VCaP (cell line): ENCODE results near the gene ARHGAP8.

Experiments used
- H3K27ac ChIP-seq: fragments of 450-650 bp; 2 replicates; pipeline ENCODE4 v1.5.1; 2017
- CTCF ChIP-seq: fragments of 450-650 bp; conservative IDR thresholded peaks from 2 replicates; pipeline ENCODE4 v1.5.1; 2017; ENCODE audit warnings: mild to moderate bottlenecking, moderate library complexity

ARHGAP8 gene

GRCh38 chr22:44890416-44891292 is 138.3 kb downstream of the ARHGAP8 start:
- no peak for TF ChIP-seq CTCF
- no peak overlapping the region for H3K27ac ChIP-seq

GRCh38 chr22:44891293-44891747 is 138.9 kb downstream of the ARHGAP8 start:
- no peak for TF ChIP-seq CTCF
- H3K27ac ChIP-seq = no peak overlapping the region

GRCh38 chr22:44891791-44892190 is 139.4 kb downstream of the ARHGAP8 start:
- no peak for TF ChIP-seq CTCF
- no peak overlapping the region for H3K27ac ChIP-seq

- TF ChIP-seq CTCF = no peak
- H3K27ac ChIP-seq = no peak overlapping the region
Measured at GRCh38 chr22:44892243-44892642, 139.9 kb downstream of the ARHGAP8 start.

- H3K27ac ChIP-seq = no peak overlapping the region
- no peak for TF ChIP-seq CTCF
Measured at GRCh38 chr22:44892803-44893730, 140.7 kb downstream of the ARHGAP8 start.

GRCh38 chr22:44893731-44894080 is 141.3 kb downstream of the ARHGAP8 start:
- H3K27ac ChIP-seq = no peak overlapping the region

More at GRCh38 chr22:44893731-44894080, 141.3 kb downstream of the ARHGAP8 start:
- TF ChIP-seq CTCF = no peak
